Measurements from ENCODE around the gene GSTA4. TPM values are rescaled to one million over a fixed set of nuclear protein-coding genes. Genes with fewer than 3 reads are reported as not detected.
"Not testable (repeated sequence)": the region's sequence is repeated elsewhere in the genome, so short reads cannot be mapped to it uniquely, and the experiment has no call there.

The GSTA4 gene
- total RNA-seq, 2 donors from 2014 or later = 10.3 to 12.1 TPM

DNA sequence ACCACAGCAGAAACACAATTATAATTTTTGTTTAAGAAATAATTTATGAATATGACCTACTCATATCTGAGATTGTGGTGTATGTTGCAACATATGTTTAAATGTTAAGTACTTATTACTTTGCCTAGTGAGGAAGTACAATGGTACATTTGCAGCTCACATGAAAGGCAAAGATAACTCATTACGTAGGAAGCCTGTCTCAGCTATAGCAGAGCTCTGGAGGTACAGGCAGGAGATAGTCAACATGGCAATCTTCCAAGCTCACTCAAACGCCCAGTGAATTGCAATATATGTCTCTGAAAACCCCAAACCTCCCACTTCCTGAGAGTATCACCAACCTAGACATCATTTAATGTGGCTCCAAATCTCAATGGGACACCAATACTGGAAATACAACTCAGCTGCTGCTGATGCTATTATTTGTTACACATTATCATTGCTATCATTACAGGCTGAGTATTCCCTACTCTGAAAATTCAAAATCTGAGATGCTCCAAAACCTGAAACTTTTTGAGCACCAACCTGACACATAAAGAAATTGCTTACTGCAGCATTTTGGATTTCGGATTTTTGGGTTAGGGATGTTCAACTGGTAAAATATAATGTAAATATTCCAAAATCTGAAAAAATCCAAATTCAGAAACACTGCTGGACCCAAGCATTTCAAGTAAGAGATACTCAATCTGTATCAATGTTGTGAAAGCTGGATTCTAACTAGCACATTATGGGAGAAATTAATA is 25.1 kb upstream of the GSTA4 start:
- DNase-seq = no peak
- no peak for ATAC-seq
- intact Hi-C loops (cut with DNase I) = no loop called here

DNA sequence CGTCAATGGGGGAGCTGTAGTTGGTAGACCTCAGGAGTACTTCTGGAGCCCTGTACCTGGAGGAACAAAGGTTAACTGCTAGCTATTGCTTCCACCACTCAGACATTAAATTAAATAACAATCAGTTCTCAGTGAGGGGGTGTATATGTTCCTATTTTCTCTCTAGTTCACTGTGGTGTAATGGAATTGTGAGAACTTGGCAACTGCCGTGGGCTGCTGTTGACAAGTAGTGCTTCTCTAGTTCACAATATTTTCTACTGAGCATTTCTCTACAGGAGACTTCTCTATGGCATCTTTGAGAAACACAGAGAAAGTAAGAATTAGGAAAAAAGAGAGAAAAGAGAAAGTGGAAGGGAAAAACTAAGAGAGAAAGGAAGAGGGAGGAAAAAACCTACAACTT is 23.4 kb upstream of the GSTA4 start:
- DNase-seq = no peak
- intact Hi-C loops (cut with DNase I) = no loop called here
- ATAC-seq = no peak

DNA sequence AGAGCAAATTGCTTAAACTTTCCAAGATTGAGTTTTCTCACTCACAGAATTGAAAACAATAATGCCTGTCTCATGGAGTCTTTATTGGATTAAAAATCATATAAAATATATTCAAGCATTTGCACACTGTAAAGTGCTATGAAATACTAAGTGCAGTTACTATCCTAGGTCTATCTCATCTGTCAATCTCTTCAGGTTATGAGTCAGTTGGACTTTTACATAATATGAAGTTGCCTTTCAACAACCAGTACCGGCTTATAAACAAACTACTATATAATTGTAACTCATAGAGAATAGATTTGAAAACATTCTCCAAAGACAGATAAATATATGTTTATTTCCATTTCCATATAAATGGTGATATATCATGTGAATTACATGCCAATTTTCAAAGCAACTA is 20.4 kb upstream of the GSTA4 start:
- intact Hi-C loops (cut with DNase I) = no loop called here

DNA sequence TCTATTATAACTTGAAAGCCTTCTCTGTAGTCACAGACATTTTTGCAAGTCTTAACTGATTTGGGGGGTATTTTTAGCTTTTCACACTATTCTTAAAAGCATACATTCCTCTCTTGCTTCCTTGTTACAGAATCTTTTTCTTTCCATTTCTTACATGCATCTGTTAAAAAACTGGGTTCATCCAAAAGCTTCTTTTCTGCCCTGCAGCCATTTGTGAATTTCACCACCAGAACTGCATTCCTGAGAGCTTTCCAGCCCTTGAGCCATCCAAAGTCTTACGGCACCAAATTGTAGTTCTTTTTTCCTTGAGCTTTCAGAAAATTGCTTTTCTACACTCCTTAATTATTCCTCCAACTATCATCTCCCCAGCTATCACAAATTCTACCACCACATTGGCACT is 19.7 kb upstream of the GSTA4 start:
- no peak for ATAC-seq
- intact Hi-C loops (cut with DNase I) = no loop called here
- no peak for DNase-seq

More for the DNA sequence above, 20.4 kb upstream of the GSTA4 start:
- DNase-seq (no peak), ATAC-seq (no peak)

DNA sequence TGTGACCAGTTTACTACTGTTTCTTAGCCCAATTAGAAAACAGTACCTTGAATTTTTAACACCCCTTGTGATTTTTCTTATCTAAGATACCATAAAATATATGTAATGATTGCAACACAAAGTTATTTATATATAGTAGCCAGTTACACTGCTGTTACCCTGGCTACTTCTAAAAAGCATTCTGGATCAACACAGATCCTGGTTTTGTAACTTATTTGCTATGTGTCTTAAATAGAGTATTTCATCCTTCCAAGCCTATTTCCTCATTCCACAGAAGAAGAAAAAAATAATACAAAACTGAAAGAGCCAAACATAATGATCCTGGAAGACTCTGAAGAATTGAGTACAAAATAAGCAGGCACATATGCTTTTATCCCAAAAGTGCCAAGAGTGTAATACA is 19.0 kb upstream of the GSTA4 start:
- intact Hi-C loops (cut with DNase I) = no loop called here

DNA sequence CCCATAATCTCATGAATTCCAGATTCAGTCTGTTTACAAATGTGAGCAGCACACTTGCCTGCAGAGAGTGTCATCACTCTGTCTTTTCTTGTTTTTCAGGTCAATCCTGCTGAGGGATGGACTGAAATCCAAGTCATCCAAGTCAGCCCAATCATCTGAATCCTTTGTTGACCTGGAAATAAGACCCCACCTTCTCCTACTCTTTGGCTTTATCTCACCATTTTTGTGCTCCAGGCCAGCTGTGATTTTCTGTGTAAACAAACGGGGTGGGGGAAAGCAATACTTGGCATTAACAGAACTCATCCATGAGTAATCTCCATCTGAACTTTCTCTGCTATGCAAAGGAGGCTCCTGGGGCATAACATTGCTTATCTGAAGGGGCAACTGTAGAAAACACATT is 16.9 kb upstream of the GSTA4 start:
- DNase-seq = no peak
- ATAC-seq = no peak
- intact Hi-C loops (cut with DNase I) = no loop called here

More for the DNA sequence above, 19.0 kb upstream of the GSTA4 start:
- DNase-seq (no peak), ATAC-seq (peak in 1 of 2 donors; percentile 74)

DNA sequence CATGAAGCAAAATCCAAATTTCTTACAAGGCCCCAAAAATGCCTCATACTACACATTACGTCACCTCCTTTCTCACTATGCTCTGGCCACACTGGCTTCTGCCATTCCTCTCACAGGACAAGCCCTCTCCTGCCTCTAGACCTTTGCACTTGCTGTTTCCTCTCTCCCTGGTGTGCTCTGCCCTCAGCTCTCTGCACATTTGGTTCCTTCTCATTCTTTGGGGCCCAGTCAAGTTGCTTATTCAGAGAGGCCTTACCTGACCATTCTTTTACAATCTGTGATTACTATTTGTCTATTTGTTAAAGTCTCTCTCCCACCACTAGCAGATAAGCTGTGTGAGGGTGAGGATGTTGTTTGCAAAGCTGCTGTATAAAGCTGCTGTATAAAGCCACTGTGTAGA is 15.4 kb upstream of the GSTA4 start:
- intact Hi-C loops (cut with DNase I) = no loop called here
- ATAC-seq (no peak), DNase-seq (no peak)

DNA sequence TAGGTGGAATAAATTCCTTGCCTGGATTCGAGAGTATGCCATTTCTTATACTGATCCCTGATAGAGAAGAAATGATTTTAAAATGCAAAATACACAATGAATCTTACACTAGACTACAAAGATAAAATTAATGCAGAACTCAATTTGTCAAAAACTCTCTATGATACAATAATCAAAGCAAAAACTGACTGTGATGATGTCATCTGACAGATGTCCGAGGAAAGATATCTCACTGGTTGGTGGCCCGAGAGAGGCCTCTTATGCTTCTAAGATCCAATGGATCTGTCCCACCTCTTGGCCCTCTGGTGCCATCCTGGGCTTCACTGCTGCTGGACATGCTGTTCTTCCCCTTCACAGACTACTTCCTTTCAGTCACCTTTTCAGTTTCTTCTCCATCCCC is 14.4 kb upstream of the GSTA4 start:
- intact Hi-C loops (cut with DNase I) = no loop called here
- no peak for ATAC-seq
- no peak for DNase-seq

DNA sequence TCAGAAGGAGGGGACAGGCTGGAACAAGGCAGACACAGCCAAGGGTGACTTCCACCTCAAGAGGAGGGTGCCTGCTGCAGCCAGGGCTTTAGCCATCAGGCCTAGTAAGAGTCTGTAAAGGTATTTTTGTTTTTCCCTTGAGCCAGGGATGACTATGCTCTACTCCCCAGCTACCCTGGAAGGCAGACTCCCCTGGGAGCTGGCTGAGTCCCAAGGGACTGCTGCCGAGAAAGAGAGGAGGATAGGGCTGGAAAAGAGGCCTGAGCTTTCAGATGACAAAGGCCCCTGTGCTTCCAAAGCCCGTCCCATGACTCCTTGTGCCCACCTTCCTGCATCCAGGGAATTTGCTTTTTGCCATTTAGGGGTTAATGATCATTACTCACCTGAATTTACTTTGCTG is 14.0 kb upstream of the GSTA4 start:
- ATAC-seq (no peak), DNase-seq (no peak)
- intact Hi-C loops (cut with DNase I) = no loop called here

DNA sequence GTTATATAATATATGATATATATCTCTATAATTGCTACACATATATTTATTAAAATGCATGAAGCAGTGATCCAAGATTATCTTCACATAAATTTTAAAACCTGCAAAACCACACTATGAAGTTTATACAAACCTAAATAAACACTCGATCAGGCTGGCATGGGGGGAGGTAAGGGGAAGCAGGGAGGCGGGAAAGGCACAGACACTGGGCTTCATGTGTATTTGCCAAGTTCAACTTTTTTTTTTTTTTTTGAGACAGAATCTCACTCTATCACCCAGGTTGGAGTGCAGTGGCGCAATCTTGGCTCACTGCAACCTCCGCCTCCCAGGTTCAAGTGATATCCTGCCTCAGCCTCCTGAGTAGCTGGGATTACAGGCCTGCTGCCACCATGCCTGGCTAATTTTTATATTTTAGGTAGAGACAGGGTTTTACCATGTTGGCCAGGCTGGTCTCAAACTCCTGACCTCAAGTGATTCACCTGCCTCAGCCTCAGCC is 13.2 kb upstream of the GSTA4 start:
- DNase-seq; ATAC-seq; intact Hi-C loops (cut with DNase I): not testable (repeated sequence)

DNA sequence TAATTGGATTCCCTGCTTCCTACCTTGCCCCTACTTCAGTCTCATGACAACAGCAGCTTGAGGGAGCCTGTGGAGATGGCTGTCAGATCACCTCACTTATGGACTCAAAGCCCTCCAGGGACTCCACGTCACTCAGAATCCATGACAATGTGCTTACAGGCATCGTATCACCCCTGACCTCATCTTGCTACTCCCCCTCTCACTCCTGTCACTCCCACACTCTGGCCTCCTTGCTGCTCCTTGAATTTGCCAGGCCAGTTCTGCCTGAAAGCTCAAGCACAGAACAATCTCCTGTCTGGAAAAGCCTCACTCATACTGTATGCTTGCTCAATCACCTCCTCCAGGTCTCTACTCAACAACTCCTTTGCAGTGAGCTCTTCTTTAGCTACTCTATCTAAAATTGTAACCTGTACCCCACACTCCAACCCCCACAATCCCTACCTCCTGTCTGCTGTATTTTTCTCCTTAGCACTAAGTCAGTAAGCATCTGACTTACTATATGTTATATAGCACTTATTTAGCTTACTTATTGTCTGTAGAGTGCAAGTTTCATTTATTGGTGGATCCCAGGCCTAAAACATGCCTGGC is 10.7 kb upstream of the GSTA4 start:
- ATAC-seq = no peak
- intact Hi-C loops (cut with DNase I) = no loop called here
- no peak for DNase-seq

DNA sequence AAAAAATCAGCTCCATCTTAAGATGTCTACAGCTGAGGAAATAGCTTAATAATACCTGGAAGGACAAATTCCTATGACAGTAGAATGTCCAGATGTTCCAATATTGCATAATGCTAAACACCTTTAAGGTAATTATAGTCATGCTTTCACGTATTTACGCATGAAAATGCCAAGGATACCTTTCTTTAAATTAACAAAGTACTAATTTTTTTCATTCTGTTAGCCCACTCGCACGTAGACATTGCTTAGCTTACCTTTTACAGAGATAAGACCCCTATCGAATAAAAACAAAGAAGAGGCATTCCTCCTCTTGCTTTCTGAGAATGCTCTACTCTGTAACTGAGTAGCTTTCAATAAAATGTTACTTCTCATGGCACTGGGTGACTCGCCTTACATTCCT is 4.4 kb upstream of the GSTA4 start:
- ATAC-seq (no peak), DNase-seq (no peak)
- intact Hi-C loops (cut with DNase I) = loop anchor here in 1 of 2 donors (5.0 kb wide), 1 partner anchor 43 kb away; no protein-coding TSS in a partner anchor

DNA sequence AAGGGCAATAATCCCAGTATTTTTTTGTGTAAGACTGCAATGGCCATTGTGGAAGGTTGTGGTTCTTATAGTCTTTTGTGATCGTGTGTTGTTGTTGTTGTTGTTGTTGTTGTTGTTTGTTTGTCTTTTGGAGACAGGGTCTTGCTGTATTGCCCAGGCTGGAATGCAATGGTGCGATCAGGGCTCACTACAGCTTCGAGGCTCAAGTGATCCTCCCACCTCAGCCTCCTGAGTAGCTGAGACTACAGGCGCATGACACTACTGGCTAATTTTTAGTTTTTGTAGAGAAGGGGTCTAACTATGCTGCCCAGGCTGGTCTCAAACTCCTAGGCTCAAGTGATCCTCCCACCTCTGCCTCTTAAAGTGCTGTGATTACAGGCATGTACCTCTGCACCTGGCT is 3.5 kb upstream of the GSTA4 start:
- DNase-seq (no peak), ATAC-seq (no peak)
- intact Hi-C loops (cut with DNase I) = loop anchor here in 1 of 2 donors (5.0 kb wide), 1 partner anchor 44 kb away; no protein-coding TSS in a partner anchor

DNA sequence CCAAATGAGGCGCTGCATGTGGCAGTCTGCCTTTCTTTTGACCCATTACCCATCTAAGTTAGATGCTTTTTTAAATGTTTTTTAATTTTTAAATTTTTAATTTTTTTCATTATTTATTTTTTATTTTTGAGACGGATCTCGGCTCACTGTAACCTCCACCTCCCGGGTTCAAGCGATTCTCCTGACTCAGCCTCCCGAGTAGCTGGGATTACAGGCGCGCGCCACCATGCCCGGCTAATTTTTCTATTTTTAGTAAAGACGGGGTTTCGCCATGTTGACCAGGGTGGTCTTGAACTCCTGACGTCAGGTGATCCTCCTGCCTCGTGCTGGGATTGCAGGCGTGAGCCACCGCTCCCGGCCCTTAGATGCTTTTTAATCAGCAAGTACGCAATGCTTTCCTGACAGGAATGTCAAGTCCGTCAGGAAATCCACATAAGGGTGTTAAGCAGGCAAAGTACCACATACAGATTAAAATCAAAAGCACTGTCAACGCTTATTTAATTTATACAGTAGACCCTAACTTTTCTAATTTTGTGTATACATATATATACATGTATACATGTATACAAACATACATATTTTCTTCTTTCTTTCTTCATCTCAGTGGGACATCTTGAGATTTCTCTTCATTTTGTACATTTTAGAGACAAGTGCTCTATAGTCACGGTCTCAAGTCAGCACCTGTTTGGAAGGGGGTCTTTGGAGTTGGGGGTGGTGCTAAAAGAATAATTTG is 995 bp upstream of the GSTA4 start:
- DNase-seq (peak; percentile 48), ATAC-seq (peak in 1 of 2 donors; percentile 2)
- intact Hi-C loops (cut with DNase I) = loop anchor here in 1 of 2 donors (5.0 kb wide), 1 partner anchor 46 kb away; no protein-coding TSS in a partner anchor

DNA sequence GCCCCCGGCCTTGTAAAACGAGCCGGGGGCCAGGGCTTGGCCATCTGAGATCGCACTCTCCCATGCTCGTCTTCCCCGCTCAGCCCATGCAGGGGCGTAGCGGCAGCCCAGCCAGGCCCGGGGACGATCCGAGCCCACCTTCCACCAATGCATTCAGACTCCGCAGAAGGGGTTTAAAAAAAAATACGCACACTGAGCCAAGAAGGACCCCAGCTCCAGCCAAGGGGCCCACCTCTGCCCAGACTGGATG is 320 bp downstream of the GSTA4 start:
- DNase-seq (peak; percentile 47), ATAC-seq (peak; percentile 28 to 43)
- intact Hi-C loops (cut with DNase I) = loop anchor here in 1 of 2 donors (5.0 kb wide), 1 partner anchor 48 kb away; no protein-coding TSS in a partner anchor

DNA sequence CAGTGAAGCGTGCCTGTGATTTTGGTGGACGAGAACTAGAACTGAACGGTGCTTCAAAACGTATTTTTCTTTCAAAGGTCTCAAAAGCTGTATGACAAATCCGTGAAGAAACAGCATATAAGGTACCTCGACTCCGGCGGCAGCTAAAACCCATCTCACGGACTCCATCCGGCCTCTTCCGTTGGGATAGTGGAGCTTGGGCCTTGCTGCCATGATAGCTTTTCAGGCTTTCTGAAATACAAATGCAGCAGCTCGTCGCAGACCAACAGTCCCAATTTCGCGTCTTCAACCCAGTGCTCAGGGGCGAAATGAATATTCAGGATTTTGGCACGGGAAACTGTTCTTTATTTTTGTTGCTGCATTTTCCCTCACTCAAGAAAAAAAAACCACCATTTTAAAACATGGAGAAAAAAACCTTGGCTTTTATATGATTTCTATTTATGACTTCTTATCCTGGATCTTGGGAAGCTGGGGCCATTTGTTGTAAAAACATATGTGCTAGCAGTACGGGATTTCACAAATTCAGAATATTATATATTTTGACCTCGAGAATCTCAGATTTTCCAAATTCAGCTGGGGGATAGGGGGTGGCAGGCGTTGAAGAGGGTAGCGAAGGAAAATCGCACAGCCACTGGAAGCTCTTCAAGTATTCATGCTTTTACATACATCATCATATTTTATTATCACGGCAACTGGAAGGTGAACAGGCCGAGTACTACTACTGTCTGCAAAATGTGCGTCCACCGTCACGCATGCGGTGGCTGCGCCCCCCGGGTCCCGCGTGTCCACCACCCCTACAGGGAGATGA is 849 bp downstream of the GSTA4 start:
- ATAC-seq (no peak), DNase-seq (peak; percentile 45)
- intact Hi-C loops (cut with DNase I) = no loop called here

DNA sequence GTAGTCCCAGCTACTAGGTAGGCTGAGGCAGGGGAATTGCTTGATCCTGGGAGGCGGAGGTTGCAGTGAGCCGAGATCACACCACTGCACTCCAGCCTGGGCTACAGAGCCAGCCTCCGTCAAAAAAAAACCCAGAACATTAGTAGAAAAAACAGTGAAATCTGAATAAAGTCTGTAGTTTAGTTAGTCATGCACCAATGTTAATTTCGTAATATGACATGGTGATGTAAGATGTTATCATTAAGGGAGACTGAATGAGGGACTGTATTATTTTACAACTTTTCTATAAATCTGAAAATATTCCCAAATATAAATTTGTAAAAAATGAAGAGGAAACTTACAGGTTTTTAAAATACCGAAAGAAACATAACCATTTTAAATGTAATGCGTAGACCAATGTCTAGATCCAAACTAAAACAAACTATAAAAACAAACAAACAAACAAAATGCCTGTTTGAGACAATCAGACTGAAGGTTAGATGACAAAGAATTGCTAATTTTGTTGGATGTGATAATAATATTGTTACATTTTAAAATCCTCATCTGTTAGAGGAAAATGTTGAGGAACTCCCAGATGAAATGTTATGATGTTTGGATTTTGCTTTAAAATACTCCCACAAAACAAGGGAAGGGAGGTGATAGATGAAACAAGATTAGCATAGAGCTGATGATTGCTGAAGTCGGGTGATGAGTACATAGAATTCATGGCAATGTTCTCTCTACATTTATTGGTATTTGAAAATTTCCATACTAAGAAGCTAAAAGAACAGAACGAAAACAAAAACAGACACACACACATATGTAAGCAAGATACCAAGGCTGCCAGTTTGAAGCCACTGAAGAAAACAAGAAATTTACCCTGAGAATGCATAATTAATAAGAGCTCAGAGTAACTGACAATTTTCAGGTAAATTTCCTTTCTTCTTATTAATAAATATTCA is 1.8 kb downstream of the GSTA4 start:
- DNase-seq = no peak
- intact Hi-C loops (cut with DNase I) = no loop called here
- ATAC-seq = no peak

DNA sequence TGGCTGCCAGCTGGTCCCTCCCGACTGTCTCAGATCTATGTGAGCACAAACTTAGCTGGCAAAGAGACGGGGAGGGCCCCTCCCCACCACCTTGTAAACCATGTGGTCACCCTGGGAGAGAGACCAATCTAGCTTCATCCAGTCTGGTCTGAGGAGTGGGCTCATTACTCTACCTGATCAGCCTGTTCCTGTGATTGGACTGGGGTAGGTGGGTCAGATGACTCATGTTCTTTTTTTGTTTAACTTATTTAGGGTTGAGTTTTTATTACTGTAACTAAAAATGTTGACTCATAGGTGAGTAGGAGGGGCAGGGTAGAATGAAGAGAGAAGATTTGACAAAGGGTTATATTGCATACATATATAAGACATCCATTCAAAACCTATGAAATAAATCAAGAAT is 4.7 kb downstream of the GSTA4 start:
- intact Hi-C loops (cut with DNase I) = no loop called here
- ATAC-seq = no peak

More for the DNA sequence above, 4.7 kb downstream of the GSTA4 start:
- DNase-seq = no peak
